ENCODE data around the gene FBXW8.

FBXW8 gene

GRCh38 chr12:116887897-116888296 is 22.9 kb upstream of the FBXW8 start:
- no peak for DNase-seq

DNA sequence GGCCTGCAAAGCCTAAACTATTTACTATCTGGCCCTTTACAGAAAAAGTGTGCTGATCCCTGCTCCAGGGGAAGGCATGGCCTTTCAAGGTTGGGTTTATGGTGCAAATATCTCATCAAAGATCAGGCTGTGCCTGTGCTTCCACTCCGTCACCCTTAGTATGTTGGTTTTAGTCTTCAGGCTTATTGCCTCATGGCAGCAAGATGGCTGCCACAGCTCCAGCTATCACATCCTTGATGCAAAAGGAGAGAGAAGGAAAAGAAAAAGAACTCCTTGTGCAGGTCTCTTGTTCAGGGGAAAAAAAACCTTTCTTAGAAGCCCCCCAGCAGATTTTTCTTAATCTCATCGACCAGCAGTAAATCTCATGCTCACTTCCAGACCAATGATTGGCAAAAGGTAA is 20.4 kb upstream of the FBXW8 start:
- no peak for DNase-seq

DNA sequence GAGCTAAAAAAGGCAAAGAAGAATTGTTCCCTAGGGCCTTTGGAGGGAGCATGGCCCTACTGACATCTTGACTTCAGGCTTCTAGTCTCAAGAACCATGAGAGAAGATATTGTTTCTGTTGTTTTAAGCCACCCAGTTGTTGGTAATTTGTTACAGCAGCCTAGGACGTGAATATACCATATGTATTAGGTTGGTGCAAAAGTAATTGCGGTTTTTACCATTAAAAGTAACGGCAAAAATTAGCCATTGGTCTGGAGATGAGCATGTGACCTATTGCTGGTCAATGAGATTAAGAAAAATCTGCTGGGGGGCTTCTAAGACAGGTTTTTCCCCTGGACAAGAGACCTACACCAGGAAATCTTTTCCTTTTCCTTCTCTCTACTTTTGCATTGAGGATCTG is 19.7 kb upstream of the FBXW8 start:
- no peak for DNase-seq

DNA sequence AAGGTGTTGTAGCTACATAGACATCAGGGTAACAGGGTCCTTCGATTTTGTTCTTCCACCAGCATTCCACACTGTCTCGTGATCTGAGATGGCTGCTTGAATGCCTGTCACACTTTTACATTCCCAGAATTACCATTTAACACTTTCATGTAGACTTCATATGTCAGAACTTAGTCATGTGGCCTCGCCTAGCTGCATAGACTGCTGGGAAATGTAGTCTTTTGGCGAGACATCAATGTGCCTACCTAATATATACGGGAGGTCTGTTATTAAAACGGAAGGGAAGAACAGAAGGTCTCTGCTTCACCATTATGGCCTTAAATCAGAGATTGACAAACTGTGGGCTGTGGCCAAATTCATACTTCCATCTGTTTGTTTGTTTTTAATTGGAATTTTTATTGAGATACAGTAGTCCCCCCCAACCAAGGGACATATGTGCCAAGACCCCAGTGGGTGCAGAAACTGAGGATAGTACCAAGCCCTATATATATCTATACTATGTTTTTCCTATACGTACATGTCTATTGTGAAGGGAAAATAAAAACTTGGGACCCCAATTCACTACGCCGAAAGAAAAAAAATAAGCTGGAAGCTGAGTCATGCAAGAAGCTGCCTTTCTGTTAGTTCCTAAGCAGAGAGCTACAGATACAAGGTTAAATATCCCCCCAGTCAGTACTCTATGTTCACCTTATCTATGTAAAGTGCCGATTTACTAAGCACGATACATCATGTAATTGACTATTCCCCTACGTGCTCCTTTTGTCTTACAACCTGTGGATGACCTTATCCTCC is 18.2 kb upstream of the FBXW8 start:
- no peak for DNase-seq

- DNase-seq, result no peak
Measured at GRCh38 chr12:116894913-116895312, 15.8 kb upstream of the FBXW8 start.

- DNase-seq, result no peak
Measured at GRCh38 chr12:116896411-116896924, 14.3 kb upstream of the FBXW8 start.

DNA sequence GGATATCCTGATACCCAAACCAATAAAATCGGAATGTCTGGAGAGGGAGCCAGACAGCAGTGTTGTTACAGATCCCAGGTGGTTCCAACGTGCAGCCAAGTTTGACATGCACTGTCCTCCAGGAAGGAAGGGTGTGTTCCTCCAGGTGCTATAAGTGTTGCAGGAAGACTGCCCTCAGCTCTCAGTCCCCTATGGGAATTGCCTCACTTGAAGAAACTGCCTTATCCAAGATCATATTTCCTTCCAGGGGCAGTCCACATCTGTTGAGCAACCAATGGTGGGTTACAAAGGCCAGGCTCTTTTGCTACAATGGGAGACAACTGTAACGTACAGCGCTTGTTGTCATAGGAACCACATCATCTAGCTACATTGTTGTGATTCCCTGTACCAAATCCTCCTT is 13.3 kb upstream of the FBXW8 start:
- no peak for DNase-seq

- no peak for DNase-seq
Measured at GRCh38 chr12:116898669-116899068, 12.1 kb upstream of the FBXW8 start.

DNA sequence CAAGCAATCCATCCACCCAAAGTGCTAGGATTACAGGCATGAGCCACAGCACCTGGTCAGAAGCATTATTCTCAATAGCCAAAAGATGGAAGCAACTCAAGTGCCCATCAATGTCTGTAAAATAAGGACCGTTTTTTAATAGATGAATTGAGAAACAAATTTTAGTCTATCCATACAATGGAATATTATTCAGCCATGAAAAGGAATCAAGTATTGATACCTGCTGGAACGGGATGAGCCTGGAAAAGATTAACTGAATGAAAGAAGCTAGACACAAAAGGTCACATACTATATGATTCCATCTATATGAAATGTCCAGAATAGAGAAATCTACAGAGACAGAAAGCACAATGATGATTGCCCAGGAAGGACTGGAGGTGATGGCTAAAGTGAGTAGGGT is 9.1 kb upstream of the FBXW8 start:
- no peak for DNase-seq

DNA sequence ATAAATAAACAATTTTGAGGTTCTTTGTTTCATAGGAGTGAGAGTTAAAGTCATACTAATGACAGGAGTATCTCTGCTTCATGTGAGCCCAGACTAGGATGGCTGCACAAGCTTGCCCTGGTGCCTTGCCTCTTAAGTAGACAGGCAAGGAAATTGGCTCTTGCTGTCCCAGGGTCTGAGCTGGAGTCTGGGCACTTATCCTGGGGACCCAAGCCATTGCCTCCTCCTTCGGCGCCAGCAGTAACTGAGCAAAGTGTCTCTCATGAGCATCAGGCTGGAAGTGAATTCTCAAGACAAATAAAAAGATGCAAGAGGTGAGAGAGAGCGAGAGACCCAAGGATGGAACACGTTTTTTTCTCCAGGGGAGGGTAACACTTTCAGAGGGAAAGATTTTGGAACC is 6.9 kb upstream of the FBXW8 start:
- no peak for DNase-seq

DNA sequence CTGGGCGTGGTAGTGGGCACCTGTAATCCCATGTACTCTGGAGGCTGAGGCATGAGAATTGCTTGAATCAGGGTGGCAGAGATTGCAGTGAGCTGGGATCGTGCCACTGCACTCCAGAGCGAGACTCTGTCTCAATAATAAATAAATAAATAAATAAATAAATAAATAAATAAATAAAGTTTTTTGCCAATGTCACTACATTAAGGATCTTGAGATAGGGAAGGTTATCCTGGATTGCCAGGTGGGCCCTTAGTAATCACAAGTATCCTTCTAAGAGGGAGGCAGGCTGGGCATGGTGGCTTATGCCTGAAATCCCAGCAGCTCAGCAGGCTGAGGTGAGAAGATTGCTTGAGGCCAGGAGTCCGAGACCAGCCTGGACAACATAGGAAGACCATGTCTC is 4.5 kb upstream of the FBXW8 start:
- DNase-seq, result no peak

DNA sequence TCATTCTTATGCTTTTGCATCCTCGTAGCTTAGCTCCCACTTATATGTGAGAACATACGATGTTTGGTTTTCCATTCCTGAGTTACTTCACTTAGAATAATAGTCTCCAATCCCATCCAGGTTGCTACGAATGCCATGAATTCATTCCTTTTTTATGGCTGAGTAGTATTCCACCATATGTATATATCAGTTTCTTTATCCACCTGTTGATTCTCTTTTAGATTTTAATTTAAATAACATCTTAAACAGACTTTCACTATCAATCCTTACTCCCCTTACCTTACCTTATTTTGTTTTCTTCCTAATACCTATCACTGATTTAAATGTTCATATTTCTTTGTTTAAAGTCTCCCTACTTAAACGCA is 488 bp upstream of the FBXW8 start:
- no peak for DNase-seq

DNA sequence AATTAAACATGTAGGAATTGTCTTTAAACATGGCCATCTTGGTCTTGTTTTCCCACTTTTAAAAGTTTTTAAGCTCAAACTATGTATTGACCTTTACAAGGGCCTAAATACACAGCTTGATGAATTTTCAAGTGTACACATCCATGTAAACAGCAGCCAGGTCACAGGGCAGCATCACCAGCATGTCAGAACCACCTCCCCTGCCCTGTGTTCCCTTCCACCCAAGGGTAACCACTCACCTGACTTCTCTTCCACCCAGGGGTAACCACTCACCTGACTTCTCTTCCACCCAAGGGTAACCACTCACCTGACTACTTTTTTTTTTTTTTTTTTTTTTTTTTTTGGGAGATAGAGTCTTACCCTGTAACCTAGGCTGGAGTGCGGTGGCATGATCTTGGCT is 4.6 kb downstream of the FBXW8 start:
- no peak for DNase-seq

DNA sequence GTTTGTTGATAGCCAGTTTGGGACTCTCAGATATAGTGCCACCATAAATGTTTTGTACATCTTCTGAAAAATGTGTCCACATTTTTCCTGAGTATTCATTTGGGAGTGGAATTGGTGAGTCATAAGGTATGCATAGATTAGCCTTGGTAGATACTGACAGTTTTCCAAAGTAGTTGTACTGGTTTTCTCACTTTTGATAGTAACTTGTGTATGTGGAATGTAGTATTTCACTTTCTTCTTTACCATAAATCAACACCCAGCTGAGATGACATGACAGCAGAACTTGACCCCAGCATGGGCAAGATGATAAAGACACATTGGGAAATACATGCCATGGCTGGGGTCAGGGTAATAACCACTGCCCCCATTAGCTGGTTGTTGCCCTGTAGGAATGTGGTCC is 5.4 kb downstream of the FBXW8 start:
- no peak for DNase-seq

DNA sequence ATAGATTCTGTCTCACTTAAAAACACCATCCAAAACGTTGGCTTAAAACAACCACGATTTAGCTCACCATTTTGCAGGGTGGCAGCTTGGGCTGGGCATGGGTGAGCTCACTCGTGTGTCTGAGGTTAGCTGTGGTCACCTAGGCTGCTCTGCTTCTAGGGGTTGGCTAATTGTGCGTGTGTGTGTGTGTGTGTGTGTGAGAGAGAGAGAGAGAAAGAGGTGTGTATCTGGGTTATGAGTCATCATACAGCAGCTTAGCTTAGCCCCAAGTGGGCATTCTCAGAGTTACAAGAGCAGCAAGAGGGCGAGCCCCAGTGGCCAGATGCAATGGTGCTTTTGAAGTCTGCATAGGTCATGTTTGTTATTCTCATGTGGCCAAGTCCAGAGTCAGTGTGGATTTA is 6.0 kb downstream of the FBXW8 start:
- peak; percentile 80 for DNase-seq

DNA sequence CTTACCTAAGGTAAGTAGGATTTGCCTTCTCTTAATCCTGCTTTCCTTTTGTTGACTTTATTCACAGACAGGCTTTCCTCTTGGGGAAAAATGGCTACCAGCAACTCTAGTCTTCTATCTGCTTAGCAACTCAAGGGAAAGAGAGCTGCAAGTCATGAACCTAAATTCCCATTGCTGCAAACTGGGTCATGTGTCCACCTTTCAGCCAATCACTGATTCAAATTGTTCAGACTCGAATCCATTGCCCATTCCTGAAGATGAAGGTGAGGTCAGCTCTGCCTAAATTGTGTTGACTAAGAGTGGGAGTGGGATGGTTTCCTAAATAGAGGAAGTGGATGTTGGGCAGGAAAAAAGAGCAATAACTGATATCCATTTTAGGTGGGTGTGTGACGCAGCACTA is 7.7 kb downstream of the FBXW8 start:
- DNase-seq, result no peak

- no peak for DNase-seq
Measured at GRCh38 chr12:116919247-116919661, 8.5 kb downstream of the FBXW8 start.

- DNase-seq, result no peak
Measured at GRCh38 chr12:116919706-116920485, 9.1 kb downstream of the FBXW8 start.

GRCh38 chr12:116920939-116921338 is 10.2 kb downstream of the FBXW8 start:
- no peak for DNase-seq

GRCh38 chr12:116922194-116922897 is 11.6 kb downstream of the FBXW8 start:
- peak; percentile 77 for DNase-seq

DNA sequence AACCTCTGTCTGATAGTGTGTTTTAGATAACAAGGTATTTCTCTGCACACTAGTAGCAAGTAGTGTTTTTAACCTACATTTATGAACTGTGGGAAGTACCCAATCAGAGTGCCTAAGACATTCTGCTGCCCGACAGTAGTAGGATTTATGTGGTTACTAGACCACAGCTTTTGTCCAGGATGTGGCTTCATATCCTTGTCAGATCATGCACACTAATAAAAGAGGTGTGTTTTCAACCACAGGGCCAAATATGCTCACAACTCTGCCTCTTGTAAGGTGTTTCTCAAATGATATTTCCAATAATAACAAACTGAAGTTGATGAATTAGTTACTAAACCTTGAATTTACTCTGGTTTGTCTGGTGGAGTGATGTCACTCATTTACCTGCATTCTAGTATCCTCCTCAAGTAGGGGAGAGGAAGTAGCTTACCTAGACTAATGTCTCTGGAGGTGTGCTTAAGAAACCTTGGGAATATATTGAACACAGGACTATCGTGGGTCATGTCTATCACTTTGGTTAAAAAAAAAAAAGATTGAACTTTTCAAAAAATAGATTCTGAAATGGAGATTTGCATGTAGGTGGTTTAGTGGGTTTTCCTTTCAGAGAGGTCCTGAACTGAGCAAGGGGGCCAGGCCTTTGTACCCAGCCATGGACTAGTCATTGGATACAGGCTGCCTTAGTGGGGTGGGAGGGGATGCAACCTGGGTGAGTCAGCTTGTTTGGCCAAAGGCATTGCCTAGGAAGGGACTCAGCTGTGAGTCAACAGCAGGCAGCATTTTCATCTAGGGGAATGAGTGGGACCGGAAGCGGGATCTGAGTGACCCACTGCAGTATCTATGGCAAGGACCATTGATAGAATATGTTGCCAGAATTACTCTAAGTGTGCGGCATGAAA is 14.1 kb downstream of the FBXW8 start:
- DNase-seq, result peak; percentile 91

Data from activated CD4-positive, alpha-beta T cell treated with anti-CD3 and anti-CD28 coated beads, Interleukin-2, amount 50 U/mL, for 16 hours (primary cell).